Retina (tissue), 1 donor: ENCODE data around the gene KRT33A.
"Not testable (repeated sequence)": the region's sequence is repeated elsewhere in the genome, so short reads cannot be mapped to it uniquely, and the experiment has no call there.

Experiments used
- DNase-seq: peaks from one replicate; pipeline ENCODE4 v3.0.0-alpha.2; 2016

KRT33A gene

DNA sequence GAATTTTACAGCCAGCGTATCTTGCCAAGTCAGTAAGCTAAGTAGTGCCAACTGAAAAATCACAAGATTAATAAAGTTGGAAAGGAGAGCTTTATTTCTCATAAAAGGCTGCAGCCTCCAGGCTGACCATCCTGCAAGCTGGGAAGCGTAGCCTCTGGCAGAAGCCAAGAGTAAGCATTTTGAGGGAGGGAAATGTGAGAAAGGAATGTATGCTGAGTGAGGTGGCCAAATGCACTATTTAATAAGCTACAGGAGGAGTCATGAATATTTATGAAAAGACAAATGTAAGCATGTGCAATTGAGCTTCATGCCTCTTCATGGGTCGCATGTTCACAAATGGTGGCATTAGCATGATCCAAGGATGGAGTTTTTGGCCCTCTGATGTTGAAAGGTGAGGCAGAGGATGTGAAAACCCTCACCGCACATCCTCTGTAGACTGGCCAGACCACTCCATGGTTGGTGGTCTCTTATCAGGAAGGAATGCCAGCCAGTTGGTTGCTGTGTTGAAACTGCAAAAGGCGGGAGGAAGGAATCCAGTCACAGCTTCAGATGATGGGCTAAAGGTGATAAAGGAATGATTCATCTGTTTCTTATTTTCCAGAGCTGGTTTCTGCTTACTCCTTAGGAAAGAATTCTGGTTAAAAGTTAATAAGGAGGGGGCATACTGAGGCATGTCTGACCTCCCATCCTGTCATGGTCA lies 9.8 kb upstream of the KRT33A start:
- no peak for DNase-seq

DNA sequence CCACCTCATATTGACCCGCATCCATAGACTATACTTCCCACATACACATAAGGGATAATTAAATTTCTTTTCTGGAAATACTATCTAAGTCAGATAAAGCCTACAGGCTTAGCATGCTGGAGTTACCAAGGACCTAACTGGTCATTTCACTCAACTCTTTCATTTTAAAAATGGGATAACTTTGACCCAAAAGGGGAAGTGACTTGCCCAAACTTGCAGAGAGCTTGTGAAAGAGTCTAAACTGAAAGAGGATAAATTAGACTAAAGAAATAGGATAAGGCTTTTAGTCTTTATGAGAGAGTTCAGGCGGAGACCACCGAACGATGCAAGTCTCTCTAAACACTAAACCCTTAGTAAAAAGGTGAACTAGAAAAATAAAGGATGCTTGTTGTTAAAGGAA lies 3.9 kb upstream of the KRT33A start:
- no peak for DNase-seq

DNA sequence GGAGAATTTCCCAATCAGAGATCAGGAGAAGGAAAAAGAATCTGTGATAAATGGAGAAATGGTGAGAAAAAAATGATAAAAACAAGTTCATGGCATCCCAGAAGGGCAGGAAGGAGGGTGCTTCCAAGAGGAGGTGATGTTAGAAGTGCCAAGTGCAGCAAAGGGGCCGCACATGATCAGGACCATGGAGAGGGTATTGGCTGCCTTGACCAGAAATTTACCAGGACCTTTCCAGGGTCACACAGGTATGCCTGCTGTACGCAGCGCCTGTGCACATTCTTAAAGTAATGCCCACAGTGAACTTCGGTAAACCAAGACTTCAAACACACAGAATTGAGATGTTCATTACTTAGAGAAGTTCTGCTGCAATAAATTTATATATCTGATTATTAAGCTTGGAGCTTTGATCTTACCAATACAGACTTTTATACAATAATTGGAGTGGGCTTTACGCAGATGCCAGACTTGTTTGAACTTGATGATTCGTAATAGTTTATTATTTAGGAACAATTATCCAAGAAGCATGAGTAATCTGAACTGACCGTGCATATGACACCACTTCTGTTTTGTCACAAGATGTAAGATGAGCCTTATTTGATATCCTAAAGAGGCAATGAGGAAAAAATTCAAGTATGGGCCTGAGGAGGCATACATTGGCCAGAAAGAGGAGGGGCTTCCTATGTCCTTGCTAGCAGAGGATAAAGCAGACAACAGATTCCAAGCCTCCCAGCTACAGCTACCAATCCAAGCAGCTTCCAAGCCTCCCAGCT lies 2.2 kb upstream of the KRT33A start:
- no peak for DNase-seq

DNA sequence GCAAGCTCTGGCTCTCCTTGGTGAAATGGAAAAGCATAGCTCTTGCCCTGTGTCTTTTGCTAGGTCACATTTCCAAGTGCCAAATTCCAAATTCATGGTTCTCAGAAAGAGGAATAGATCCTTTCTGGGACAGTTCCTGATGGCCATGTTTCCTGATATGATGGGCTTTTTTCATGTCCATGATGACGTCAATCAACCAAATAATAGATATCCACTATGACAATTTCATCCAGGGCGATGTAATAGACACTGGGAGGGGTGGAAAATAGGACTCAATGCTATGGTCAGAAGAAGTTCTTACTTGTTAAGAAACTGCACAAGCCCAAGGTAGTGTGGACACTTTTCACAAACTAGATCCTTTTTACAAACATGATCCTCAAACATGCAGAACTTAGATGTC lies 549 bp upstream of the KRT33A start:
- no peak for DNase-seq

DNA sequence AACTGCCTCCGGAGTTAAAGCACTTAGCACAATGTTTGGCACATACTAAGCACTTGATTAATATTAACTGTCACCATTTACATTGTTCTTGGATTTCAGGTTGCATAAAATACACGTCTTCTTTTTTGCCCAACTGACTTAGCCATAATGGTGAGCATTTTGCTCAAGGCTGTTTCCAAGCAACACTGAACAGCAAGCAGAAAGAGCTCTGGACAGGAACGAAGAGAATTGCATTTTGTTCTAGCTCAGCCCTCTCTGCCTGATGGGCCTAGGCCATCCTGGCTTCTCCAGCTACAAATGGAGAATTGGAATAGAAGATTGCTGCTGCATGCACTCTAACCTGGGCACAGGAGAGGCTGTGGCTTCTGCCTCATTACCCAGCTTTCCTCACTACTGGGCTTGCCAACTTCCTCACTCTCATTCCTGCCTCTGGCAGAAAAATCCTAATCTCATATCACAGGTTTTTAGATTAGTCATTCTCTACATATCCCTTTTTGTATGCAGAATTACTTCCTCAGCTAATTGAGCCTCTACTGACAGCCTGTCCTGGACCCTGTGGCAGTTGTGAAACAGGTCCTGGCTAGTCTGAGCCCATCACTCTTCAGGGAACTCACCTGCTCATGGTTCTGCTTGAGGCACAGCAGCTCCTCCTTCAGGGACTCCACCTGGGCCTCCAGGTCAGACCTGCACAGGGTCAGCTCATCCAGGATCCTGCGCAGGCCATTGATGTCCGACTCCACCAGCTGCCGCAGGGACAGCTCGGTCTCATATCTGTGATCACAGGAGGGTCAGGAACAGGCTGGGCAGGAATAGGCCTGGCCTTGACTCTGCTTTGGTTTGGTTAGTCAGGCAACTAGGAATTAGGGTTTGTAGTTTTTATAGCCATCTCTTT lies 2.5 kb downstream of the KRT33A start:
- DNase-seq: no peak

DNA sequence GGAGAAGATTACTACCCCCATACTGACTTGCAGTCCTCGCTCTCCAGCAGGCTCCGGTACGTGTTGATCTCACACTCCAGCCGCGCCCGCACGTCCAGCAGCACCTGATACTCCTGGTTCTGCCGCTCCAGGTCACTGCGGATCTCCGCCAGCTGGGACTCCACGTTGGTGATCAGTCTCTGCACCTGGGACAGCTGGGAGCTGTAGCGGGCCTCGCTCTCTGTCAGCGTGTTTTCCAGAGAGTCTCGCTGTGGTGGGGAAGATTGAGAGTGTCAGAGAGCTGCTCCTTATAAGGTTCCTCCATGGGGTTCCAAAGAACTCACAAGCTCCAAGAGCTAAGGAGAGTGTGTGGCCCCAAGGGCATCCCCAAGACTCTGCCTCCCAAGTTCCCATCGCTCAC lies 4.2 kb downstream of the KRT33A start:
- not testable (repeated sequence) for DNase-seq

DNA sequence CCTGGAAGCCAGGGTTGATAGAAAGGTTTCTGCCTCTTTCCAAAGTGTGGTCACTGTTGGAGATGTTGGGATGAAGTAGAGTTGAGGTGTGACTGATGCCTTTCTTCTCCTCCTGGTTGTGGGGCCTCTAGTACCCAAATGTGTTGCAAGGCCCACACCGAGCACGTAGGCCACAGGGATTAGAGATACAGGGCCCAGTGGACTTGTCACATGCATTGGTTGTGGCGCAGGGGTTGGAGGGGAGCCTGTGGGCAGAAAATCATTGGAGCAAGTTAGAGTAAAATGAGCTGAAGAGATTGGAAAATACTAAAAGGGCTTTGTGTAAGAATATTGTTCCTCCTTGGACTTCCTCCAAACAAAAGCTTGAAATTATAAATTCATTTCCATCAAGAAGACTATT lies 4.6 kb downstream of the KRT33A start:
- no peak for DNase-seq

DNA sequence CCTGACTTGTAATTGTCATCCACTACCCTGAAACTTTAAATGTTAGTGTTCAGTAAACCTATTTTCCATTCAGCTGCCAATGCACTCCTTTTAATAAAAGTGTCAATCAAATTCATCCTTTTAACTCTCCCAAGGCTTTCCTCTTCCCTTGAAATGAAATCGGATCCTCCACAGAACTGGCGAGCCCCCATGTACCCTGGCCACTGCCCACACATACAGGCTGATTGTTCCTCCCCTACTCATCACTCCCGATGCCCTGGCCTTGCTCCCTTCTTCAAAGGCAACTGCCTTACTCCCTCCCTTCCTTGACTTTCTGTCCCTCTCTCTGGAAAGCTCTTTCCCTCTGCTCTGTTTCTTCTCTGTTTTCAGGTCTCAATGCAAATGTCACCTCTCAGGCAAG lies 7.6 kb downstream of the KRT33A start:
- DNase-seq: no peak

DNA sequence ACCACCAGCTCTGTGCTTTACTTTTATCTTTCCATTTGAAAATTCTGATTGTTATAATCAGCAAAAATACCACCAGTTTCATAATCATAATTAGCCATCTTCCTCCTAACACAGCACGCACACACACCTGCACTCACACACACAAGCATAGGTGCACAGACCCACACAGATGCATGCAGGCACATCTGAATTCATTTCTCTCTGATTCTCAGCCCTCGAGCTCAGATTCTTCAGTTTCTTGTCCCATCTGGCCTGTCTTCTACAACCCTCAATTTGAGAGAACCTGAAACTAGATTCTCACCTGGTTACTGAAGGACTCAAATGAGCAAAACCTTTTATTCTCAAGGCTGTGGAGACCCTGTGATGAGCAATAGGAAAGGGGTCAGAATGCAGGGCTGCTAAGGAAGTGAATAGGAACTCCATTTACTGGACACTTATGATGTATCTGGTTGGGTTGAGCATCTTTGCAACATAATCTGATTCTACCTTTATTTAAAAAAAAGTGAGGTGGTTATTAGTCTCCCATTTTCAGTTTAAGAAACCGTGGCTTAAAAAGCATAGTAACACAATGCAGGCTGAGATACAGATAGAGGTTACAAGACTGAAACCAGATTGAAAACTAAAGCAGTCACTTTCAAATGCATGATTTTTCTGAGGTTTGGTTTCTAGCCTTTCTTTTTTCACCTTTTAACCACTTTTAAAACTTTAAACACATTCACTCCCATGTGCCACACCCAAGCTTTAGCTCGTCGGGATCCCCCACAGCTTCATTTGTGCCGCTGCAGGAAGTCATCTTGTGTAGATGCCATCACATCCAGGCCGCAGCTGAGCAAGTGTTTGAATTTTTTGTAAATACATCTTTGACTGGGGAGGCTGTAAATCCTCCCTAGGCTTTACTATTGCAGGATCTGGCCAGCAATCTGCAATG lies 9.4 kb downstream of the KRT33A start:
- DNase-seq: no peak

DNA sequence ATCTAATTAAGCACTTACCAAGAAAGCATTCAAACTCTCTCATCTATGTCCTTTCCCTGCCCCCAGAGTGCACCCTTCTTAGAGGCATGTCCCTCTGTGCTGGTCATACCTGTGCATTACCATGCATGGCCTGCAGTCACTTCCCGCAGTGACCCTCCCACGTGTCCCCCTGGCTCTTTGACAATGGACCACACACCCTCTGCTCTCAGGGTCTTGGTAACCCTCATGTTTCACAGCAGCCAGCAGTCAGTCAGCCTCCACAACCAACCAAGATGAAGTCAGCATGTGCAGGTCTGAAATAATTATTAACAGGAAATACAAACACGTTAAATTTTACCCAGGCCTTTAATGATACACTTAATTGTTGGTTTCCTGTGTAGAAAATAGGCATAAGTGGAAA lies 10.1 kb downstream of the KRT33A start:
- DNase-seq: no peak

DNA sequence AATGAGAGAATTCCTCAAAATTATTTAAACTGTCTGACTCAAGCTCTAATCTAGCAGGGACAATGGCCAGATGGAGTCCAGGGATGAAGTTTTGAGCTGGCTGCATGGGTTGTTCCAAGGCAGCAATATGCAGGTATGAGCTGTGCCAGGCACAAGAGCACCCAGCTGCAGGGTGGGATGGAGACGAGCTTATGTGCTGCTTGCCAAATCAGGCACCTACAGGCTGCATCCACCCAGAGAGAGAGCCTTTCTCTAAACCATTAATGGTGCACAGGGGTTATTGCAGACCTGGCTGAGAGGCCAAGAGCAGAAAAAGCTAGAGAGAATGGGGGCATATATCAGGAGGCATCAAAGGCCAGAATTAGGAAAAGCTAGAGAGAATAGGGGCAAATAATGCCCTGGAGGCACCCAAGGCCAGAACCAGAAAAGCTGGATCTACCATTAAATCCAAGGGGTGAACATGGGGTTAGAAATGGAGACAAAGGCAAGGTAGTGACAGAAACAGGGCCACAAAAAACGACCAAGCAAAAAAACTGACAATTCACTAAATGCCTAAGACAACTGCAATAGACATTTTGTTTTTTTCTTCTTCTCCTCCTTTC lies 11.0 kb downstream of the KRT33A start:
- no peak for DNase-seq

DNA sequence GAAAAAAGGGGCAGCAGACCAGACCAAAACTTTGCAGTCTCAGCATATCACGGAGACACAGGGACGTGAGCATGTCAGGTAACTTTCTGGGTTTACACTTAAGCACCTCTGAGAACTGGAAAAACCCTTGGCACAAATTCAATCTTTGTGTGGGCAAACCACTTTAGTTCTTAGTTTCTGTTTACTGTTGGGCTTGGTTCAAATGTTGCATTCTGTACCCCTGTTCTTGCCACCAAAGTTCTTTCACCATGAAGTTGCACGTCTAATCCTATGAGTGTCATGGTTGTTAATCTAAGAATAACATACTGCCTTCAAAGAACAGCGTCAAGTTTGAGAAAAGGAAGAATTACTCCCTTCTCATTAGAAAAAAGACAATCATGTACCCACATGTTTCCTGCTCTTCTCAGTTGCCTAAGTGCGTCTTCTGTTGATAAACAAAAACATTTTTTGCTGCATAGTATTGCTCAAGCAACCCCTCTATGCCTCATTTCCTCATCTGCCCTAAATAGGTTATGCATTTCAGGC lies 11.6 kb downstream of the KRT33A start:
- no peak for DNase-seq

DNA sequence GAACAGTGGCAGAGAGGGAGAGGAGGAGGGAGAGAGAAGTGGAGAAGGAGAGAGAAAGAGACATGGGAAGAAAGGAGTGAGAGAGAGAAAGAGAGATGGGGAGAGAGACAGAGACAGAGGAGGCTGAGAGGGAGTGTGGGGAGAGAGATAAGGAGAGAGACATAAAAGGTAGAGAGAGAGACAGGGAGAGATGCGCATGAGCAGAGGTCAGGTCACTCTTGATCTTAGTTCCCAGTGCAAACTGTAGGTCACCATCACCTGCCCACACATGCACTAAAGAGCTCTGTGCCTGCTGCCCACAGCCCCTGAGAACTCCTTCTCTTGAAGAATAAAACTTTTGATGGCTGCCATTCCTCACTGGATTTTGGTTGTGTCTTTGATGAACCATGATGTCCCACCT lies 14.9 kb downstream of the KRT33A start:
- DNase-seq: no peak

DNA sequence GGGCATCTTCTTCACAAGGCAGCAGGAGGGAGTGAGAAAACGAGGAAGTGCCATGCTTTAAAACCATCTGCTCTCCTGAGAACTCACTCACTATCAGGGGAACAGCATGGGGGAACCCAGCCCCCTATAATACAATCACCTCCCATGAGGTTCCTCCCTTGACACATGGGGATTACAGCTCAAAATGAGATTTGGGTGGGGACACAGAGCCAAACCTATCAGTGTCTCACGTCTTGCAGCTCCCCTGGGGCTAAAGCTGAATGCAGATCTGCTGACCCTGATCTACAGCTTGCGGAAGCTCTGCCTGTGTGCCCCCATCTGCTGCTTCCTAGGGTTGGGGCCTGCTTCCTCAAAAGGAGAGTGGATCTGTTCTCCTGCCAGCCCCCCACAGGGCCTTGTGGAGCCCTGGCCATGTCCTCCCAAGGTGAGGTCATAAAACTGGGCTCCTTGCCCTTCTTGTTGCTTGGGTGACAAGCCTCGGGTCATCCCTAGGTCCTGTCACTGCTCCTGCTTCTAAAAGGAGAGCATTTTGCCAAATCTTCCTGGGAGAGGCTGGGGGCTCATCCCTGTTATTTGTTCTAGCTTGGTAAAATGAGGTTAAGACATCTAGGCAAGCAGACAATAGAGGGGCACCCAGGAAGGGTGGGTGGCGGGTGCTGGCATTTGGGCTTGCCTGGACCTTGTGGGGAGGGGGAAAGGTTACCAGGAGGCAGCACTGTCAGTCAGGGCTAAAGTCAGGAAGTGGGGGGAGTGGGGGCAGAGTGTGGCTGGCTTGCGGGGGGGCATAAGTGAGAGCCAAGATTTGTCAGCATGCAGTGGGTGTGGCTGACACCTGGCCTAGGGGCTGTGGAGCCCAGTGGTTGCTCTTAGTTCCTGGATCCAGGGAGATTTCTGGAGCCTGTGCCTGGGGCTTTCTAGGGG lies 16.0 kb downstream of the KRT33A start:
- no peak for DNase-seq

DNA sequence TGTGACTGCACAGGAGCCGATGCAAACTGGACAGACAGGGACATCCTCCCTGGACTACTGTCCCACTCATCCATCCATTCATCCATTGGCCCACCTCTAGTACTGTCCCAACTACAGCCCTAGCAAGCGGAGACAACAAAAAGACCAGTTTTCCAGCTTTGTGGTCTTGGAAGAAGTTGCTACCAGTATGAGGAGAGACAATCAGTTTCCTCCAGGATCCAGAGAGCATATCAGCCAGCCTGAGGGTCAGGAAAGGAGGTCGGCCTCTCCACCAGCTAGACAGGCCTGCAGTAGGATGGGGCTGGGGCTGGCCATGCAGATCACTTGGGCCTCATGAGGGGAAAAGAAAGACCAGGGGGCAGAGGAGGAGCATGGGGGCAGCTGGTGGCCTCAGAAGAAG lies 16.8 kb downstream of the KRT33A start:
- no peak for DNase-seq

DNA sequence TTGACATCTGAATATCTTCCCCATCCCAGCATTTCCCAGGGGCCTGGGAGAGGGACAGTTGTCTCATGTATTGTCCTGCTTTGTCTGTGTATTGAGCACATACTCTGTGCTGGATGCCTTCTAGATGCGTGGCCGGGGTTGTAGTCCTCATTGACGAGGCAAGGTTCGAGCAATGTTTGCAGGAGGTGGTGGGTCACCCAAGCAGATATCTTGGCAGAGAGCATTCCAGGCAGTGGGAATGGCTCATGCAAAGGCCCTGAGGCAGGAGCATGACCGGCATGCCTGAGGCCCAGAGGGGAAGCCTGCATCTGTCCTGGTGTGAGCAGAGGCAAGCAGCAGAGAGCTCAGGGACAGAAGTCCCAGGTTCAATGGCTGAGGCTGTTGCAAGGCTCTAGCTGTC lies 17.5 kb downstream of the KRT33A start:
- DNase-seq: no peak

DNA sequence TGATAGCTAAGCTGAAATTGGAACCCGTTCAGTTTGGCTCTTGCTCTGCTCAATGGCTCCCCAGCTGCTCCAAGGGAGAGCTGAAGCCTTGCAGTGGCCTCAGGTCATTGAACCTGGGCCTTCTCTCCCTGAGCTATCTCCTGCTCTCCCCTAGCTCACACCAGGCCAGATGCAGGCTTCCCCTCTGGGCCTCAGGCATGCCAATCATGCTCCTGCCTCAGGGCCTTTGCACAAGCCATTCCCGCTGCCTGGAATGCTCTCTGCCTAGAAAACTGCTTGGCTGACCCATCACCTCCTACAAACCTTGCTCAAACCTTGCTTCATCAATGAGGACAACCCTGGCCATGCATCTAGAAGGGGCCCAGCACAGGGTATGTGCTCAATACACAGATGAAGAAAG lies 18.4 kb downstream of the KRT33A start:
- DNase-seq: no peak

DNA sequence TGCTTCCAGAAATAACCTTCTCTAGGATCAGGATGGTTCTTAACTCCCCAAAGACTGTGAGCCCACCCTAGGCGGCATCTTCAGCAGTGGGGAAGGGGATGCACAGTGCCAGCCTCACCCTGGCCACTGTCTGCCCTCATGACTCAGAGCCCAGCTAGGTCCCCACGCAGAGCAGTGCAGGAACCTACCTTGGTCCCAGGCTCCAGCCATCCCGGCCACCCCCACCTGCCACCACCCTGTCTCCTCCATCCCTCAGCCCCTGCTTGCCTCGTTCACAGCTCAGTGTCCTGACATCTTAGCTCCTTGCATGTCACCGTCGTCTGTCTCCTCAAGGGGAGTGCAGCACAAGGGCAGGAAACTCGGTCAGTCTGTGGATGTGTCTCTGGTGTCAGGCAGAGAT lies 19.0 kb downstream of the KRT33A start:
- DNase-seq: no peak

DNA sequence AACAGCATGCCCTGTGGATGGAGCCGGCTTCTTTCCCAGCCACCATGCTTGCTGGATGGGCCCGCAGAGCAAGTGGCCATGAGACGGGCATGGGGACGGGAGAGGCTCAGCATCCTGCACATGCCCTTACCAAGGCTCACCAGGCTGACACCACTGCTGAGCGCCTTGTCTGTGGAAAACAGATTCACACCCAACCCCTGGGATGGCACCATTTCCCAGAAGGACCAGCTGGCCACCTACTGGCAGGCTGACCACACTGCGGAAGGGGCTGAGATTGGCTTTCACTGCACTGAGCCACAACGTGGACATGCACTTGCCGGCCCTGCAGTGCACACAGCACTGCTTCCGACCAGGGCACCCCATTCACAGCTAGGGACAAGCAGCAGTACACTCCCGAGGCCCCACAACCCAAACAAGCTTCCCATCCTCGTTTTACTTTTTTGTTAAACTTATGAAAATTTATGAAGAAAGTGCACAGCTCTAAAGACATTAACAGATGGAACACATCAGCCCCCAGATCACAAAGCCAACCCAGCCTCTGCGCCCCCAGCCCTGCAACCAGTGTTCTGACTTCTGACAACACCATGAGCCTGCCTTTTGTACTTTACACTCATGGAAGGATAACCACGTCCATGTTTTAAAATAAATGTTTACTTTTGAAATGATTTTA lies 21.2 kb downstream of the KRT33A start:
- DNase-seq: peak; percentile 60

DNA sequence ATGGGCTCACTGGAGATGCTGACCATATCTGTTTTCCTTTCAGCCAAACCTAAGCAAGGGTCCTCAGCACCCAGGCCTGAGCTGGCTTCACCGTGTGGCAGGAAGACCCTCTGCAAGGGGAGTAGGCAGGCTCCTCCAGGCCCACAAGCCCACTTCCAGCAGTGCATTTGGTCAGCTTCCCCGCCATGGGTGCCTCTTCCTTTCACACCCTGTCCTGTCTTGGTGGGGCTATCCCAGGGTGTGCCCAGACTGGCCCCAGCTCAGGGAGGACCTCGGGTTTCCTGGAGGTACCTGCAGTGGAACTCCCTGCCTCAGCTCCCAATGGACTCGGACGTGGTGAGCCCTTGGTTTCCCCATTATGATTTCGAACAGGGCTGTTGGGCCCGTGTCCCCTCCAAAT lies 22.4 kb downstream of the KRT33A start:
- DNase-seq: no peak
